Fibroblast of villous mesenchyme (primary cell): ENCODE results near the gene TMEM86B. TPM values are rescaled to one million over a fixed set of nuclear protein-coding genes. Genes with fewer than 3 reads are reported as not detected.

Source experiments
- DNase-seq: peaks from one replicate; pipeline ENCODE4 v3.0.0-alpha.2; 2010; ENCODE audit warnings: low read depth
- H3K4me3 ChIP-seq: 2 replicates; pipeline ENCODE4 v1.5.1; 2011; ENCODE audit warnings: low read depth, mild to moderate bottlenecking, low read length
- total RNA-seq: library from RNA; depleted of rRNA; stranded (reverse); fragments of >200 nt; gene quantifications from 2 replicates; pipeline ENCODE4 v1.2.3, GENCODE V29; 2012
- TF ChIP-seq, protein P1 (sequence below): IDR thresholded peaks from 2 replicates; pipeline ENCODE4 v1.5.1; 2012; ENCODE audit warnings: low read depth, mild to moderate bottlenecking, low read length; ENCODE audit not compliant: insufficient read depth

TMEM86B gene
- total RNA-seq, 1 donor, result 1.7 TPM

GRCh38 chr19:55262359-55262758, 33.8 kb upstream of the TMEM86B start:
- TF ChIP-seq, protein P1, sequence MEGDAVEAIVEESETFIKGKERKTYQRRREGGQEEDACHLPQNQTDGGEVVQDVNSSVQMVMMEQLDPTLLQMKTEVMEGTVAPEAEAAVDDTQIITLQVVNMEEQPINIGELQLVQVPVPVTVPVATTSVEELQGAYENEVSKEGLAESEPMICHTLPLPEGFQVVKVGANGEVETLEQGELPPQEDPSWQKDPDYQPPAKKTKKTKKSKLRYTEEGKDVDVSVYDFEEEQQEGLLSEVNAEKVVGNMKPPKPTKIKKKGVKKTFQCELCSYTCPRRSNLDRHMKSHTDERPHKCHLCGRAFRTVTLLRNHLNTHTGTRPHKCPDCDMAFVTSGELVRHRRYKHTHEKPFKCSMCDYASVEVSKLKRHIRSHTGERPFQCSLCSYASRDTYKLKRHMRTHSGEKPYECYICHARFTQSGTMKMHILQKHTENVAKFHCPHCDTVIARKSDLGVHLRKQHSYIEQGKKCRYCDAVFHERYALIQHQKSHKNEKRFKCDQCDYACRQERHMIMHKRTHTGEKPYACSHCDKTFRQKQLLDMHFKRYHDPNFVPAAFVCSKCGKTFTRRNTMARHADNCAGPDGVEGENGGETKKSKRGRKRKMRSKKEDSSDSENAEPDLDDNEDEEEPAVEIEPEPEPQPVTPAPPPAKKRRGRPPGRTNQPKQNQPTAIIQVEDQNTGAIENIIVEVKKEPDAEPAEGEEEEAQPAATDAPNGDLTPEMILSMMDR, result no peak
- no peak for DNase-seq

GRCh38 chr19:55261671-55262126, 33.1 kb upstream of the TMEM86B start:
- H3K4me3 ChIP-seq, result no peak overlapping the region
- DNase-seq, result no peak
- TF ChIP-seq, protein P1, result no peak

More at GRCh38 chr19:55262359-55262758, 33.8 kb upstream of the TMEM86B start:
- H3K4me3 ChIP-seq, result no peak overlapping the region

- TF ChIP-seq, protein P1, result no peak
- DNase-seq, result no peak
Measured at GRCh38 chr19:55259540-55260210, 31.1 kb upstream of the TMEM86B start.

DNA sequence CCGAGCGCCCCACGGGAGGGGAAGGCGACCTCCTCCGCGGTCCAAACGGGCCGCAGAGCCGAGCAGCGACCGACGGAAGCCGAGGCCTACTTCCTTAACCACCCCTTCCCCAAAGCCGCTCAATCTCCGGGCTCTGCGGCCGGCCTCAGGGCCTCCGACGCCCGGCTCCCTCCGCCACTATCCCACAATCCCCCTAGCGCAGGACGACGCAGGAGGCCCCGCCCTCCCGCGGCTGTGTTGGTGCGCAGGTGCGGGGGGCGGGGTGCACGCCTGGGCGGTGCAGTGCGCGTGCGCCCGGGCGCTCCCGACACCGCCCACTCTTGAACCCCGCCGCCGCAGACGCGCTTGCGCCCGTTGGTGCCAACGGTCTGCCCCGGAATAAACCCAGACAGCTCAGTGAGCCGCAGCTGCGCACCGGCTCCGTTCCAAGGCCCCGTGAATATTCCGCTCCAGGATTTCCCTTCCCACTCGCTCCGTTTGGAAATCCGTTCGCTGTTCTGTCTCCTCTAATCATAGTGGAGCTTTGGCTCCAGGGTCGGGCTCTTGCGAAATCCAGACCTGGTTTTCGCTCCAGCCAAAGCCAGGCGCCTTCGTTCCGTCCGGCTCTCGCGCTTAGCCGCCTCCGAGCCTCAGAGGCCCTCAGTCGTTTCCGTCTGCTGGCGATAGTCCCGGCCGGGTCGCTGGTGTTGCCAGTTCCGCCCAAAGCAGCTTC, 30.4 kb upstream of the TMEM86B start, which contains the start of gene PPP6R1:
Gene PPP6R1, minus strand, starts transcription at position 190 of the 712 bp plus-strand sequence. CDS start 11,914 bp downstream, outside the sequence.
- peak within 1 kb of the TSS; percentile 72 for H3K4me3 ChIP-seq
- TF ChIP-seq, protein P1, result no peak
- DNase-seq, result peak; percentile 100

More at GRCh38 chr19:55259540-55260210, 31.1 kb upstream of the TMEM86B start:
- H3K4me3 ChIP-seq, result peak overlapping the region; percentile 57

DNA sequence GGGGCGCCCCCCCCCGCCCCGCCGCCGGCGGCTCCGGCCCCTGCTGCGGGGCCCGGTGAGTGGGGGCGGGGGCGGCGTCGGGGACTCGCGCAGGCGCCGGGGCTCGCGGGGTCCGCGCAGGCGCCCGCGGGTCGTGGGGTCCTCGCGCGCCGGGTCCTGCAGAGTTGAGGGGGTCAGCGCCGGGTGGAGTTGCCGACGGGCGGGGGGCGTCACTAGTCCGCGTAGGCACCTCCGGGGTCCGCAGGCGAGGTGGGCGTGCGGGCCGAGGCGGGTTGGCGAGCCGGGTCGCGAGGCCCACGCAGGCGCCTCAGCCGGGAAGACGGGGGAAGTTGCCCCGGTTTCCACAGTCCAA, 29.9 kb upstream of the TMEM86B start:
- TF ChIP-seq, protein P1, result no peak
- DNase-seq, result no peak
- peak overlapping the region; percentile 72 for H3K4me3 ChIP-seq

DNA sequence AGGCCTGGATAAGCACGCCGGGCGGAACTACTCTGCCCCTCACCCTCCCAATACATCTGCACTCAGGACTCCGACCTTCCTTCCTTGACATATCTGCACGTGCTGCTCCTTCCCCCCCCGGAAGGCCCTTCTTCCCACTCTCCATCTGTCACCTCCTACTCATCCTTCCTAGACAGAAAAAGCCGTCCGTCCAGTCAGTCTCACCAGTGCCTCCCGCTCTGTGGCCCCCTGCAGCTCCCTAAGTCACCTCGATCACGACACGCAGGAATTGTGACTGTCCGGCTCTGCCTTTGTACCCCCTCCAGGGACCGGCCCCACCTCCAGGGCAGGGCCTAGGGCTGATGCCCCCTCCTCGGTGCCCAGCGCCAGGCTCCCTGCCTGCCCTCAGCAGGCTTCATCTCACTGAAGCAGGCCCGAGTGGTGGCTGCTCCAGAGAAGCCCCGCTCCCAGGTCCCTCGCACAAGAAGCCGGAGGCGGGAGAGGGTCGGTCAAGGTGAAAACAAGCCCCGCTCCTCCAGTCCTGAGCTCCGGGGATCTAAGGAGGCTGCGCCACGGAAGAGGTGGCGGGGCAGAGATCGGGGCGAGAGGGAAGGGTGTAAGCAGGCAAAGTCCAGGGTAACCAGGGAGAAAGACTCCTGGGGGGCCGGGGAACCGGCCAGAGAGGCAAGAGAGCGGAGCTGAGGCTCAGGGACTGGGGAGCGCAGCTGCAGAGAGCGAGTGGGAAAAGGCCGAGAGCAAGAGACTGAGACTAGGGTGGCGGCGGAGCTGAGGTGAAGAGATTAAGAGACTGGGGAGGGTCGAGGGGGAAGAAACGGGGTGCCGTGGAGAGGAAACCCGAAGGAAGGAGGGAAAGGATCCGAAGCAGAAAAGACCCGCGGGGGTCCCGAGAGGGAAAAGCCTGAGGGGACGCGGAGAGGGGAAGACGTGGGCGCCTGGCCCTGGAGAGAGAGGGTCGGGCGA, 29.2 kb upstream of the TMEM86B start:
- no peak for DNase-seq
- peak overlapping the region; percentile 72 for H3K4me3 ChIP-seq
- TF ChIP-seq, protein P1, result no peak
